Measurements from ENCODE around the gene MAN2A1.

Gene MAN2A1

DNA sequence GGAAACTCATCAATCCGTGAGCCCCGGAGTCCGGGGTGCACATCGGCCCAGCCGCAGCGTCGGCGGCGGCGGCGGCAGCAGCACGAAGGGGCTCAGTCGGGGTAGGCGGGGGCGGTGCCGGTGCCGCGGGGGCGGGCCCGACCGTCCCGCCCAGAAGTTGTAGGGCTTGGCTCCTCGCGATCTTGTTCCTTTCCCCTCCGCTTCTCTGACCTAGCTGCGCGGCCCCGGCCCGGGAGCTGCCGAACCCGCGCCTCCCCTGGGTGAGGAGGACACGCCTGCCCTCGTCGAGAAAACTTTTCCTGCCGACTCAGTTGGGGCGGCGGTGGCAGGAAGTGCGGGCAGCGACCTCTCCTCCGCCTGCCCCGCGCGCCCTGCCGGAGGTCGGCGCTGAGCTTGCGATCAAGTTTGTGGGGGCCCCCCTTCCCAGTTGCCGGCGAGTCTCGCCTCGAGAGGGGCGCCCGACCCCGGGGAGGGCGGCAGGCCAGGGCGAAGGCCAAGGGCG is at the start of gene MAN2A1:
Gene MAN2A1, plus strand, starts transcription at position 188 of the 502 bp plus-strand sequence. CDS start 491 bp downstream, outside the sequence.
- Histone ChIP-seq H3F3A (ENCODE audit: insufficient read depth, low read length) (peaks cover 52% of the 10 kb centered on the region), H3K4me3 (ENCODE audit: low read length) (peak within 1 kb of the TSS; percentile 94), H3K9me2 (replicated peaks; ENCODE audit: insufficient read depth, low read length) (no peaks in the 10 kb centered on the region), H2AFZ (ENCODE audit: low read length) (peak within 1 kb of the TSS; percentile 72), H3K79me2 (ENCODE audit: low read length) (peaks cover 51% of the 10 kb centered on the region), H3K27ac (ENCODE audit: low read length) (peak within 1 kb of the TSS; percentile 88), H3K9me3 (replicated peaks; ENCODE audit: insufficient read depth, low read length) (no peaks in the 10 kb centered on the region), H3K9ac (ENCODE audit: low read length) (peak within 1 kb of the TSS; percentile 93), H4K20me1 (ENCODE audit: insufficient read depth, low read length) (no peaks in the 10 kb centered on the region), H3K4me1 (ENCODE audit: low read length) (peaks cover 8% of the 10 kb centered on the region), H3K4me2 (ENCODE audit: low read depth, low read length) (peak within 1 kb of the TSS; percentile 85), H3K27me3 (replicated peaks; ENCODE audit: insufficient read depth, low read length) (no peaks in the 10 kb centered on the region), H3K36me3 (replicated peaks; ENCODE audit: insufficient read depth, low read length) (0 out of 2 replicates have a peak, but pooled peaks cover 4% of the 10 kb centered on the region)
- DNase-seq, result peak; percentile 86
- TF ChIP-seq EZH2phosphoT487 (IDR thresholded peaks at IDR 0.05; ENCODE audit: low read length) (no peak), EZH2 (optimal IDR thresholded peaks at IDR 0.05; ENCODE audit: low read depth, low read length) (no peak)
- TF ChIP-seq, protein P1, sequence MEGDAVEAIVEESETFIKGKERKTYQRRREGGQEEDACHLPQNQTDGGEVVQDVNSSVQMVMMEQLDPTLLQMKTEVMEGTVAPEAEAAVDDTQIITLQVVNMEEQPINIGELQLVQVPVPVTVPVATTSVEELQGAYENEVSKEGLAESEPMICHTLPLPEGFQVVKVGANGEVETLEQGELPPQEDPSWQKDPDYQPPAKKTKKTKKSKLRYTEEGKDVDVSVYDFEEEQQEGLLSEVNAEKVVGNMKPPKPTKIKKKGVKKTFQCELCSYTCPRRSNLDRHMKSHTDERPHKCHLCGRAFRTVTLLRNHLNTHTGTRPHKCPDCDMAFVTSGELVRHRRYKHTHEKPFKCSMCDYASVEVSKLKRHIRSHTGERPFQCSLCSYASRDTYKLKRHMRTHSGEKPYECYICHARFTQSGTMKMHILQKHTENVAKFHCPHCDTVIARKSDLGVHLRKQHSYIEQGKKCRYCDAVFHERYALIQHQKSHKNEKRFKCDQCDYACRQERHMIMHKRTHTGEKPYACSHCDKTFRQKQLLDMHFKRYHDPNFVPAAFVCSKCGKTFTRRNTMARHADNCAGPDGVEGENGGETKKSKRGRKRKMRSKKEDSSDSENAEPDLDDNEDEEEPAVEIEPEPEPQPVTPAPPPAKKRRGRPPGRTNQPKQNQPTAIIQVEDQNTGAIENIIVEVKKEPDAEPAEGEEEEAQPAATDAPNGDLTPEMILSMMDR (IDR thresholded peaks at IDR 0.05; ENCODE audit: low read length), result 0 out of 2 replicates have a peak, but pooled peaks have one; percentile 6

DNA sequence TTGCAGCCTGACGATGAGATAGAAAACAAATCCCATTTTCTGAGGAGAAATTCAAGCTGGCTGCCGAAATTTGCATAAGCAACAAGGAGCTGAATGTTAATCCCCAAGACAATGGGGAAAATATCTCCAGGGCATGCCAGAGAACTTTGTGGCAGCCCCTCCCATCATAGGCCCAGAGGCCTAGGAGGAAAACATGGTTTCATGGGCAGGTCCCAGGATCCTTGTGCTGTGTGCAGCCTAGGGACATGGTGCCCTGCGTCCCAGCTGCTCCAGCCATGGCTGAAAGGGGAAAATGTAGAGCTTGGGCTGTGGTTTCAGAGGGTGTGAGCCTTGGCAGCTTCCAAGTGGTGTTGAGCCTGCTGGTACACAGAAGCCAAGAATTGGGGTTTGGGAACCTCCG is 48.8 kb upstream of the MAN2A1 start:
- no peaks in the 10 kb centered on the region for H3K9me2 ChIP-seq (replicated peaks; ENCODE audit: insufficient read depth, low read length)
- DNase-seq, result no peak
- H3K79me2 ChIP-seq (ENCODE audit: low read length), result no peaks in the 10 kb centered on the region
- no peak overlapping the region for H3K9ac ChIP-seq (ENCODE audit: low read length)
- H3F3A ChIP-seq (ENCODE audit: insufficient read depth, low read length), result peaks cover 11% of the 10 kb centered on the region
- TF ChIP-seq, protein P1 (IDR thresholded peaks at IDR 0.05; ENCODE audit: low read length), result no peak
- TF ChIP-seq EZH2phosphoT487 (IDR thresholded peaks at IDR 0.05; ENCODE audit: low read length) (no peak), EZH2 (optimal IDR thresholded peaks at IDR 0.05; ENCODE audit: low read depth, low read length) (no peak)
- H2AFZ ChIP-seq (ENCODE audit: low read length), result no peak overlapping the region
- H3K4me1 ChIP-seq (ENCODE audit: low read length), result peaks cover 24% of the 10 kb centered on the region
- H4K20me1 ChIP-seq (ENCODE audit: insufficient read depth, low read length), result no peaks in the 10 kb centered on the region
- no peak overlapping the region for H3K27ac ChIP-seq (ENCODE audit: low read length)
- H3K9me3 ChIP-seq (replicated peaks; ENCODE audit: insufficient read depth, low read length), result no peaks in the 10 kb centered on the region
- H3K4me2 ChIP-seq (ENCODE audit: low read depth, low read length), result no peak overlapping the region
- no peak overlapping the region for H3K4me3 ChIP-seq (ENCODE audit: low read length)
- no peaks in the 10 kb centered on the region for H3K36me3 ChIP-seq (replicated peaks; ENCODE audit: insufficient read depth, low read length)
- H3K27me3 ChIP-seq (replicated peaks; ENCODE audit: insufficient read depth, low read length), result no peaks in the 10 kb centered on the region

- Histone ChIP-seq H3K9me2 (replicated peaks; ENCODE audit: insufficient read depth, low read length) (no peaks in the 10 kb centered on the region), H2AFZ (ENCODE audit: low read length) (peak overlapping the region; percentile 36), H3K4me3 (ENCODE audit: low read length) (no peak overlapping the region)
Observed at GRCh38 chr5:109643791-109644350, 45.9 kb upstream of the MAN2A1 start.

More at GRCh38 chr5:109643791-109644350, 45.9 kb upstream of the MAN2A1 start:
- Histone ChIP-seq H3K4me1 (ENCODE audit: low read length) (peaks cover 27% of the 10 kb centered on the region), H4K20me1 (ENCODE audit: insufficient read depth, low read length) (no peaks in the 10 kb centered on the region), H3K27me3 (replicated peaks; ENCODE audit: insufficient read depth, low read length) (no peaks in the 10 kb centered on the region), H3K36me3 (replicated peaks; ENCODE audit: insufficient read depth, low read length) (no peaks in the 10 kb centered on the region), H3K9ac (ENCODE audit: low read length) (no peak overlapping the region), H3K9me3 (replicated peaks; ENCODE audit: insufficient read depth, low read length) (no peaks in the 10 kb centered on the region), H3F3A (ENCODE audit: insufficient read depth, low read length) (peaks cover 11% of the 10 kb centered on the region), H3K79me2 (ENCODE audit: low read length) (no peaks in the 10 kb centered on the region), H3K4me2 (ENCODE audit: low read depth, low read length) (peak overlapping the region; percentile 33), H3K27ac (ENCODE audit: low read length) (no peak overlapping the region; the same call in 1 of the 2 replicates)
- peak; percentile 26 for DNase-seq
- TF ChIP-seq EZH2phosphoT487 (IDR thresholded peaks at IDR 0.05; ENCODE audit: low read length), result no peak
- TF ChIP-seq, protein P1 (IDR thresholded peaks at IDR 0.05; ENCODE audit: low read length), result no peak
- no peak for TF ChIP-seq EZH2 (optimal IDR thresholded peaks at IDR 0.05; ENCODE audit: low read depth, low read length)

All from MM.1S (cell line).